Spleen (tissue), 7 donors: ENCODE measurements around the gene SEPTIN12.

Experiments
- POLR2A ChIP-seq, 3 donors: fragments of 450-650 bp; IDR thresholded peaks; one replicate each; pipeline ENCODE4 v1.5.1; 2017; ENCODE audit warnings: antibody characterized with exemption in 3 of 3, mild to moderate bottlenecking in 1 of 3
- TF ChIP-seq, protein P1 (sequence below), 11 experiments: fragments of 200-600 bp in 7 of 11; fragments of 450-650 bp in 4 of 11; sonication (generic) in 4 of 11; IDR thresholded peaks in 8 of 11; conservative IDR thresholded peaks in 3 of 11; 1 replicate in 7 of 11; 2 replicates in 4 of 11; pipeline versions ENCODE4 v1.4.0 to v1.8.0; 2016 to 2021; ENCODE audit warnings: antibody characterized with exemption in 11 of 11, inconsistent platforms in 4 of 11, mild to moderate bottlenecking in 1 of 11
- donor health status: DM: no; HTN: no; CAD: no; lungs with moderate emphysema.
- donor health status: DM: no; HTN: no; CAD: no.
- donor health status: DM: no; HTN: no; CAD: no.

DNA sequence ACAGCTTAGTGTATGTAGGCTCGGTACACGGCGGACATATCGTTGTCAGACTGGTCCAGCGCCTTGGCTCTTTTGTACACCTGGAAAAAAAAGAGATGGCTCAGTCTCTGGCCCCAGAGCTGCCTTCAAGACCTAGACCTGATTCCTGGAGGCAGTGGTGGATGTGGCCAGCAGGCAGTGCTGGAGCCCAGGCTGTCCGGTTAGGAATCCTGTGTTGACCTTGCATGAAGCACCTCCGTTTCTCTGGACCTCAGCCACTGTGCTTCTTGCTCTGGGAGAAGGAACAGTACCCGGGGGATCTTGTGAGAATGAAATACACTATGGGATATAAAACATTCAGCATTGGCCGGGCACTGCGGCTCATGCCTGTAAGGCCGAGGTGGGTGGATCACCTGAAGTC, 17.1 kb upstream of the SEPTIN12 start:
- TF ChIP-seq, protein P1, sequence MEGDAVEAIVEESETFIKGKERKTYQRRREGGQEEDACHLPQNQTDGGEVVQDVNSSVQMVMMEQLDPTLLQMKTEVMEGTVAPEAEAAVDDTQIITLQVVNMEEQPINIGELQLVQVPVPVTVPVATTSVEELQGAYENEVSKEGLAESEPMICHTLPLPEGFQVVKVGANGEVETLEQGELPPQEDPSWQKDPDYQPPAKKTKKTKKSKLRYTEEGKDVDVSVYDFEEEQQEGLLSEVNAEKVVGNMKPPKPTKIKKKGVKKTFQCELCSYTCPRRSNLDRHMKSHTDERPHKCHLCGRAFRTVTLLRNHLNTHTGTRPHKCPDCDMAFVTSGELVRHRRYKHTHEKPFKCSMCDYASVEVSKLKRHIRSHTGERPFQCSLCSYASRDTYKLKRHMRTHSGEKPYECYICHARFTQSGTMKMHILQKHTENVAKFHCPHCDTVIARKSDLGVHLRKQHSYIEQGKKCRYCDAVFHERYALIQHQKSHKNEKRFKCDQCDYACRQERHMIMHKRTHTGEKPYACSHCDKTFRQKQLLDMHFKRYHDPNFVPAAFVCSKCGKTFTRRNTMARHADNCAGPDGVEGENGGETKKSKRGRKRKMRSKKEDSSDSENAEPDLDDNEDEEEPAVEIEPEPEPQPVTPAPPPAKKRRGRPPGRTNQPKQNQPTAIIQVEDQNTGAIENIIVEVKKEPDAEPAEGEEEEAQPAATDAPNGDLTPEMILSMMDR (IDR thresholded peaks at IDR 0.05 in 8 of 11, conservative IDR thresholded peaks at IDR 0.05 in 3 of 11) = no peak
- TF ChIP-seq POLR2A (IDR thresholded peaks at IDR 0.05) = no peak
